Middle frontal gyrus (tissue), 1 donor: ENCODE results near the gene SLC25A42.
"Not testable (repeated sequence)": the region's sequence is repeated elsewhere in the genome, so short reads cannot be mapped to it uniquely, and the experiment has no call there.

Source experiments
- DNase-seq: peaks from one replicate; pipeline ENCODE4 v3.0.0-alpha.2; 2015; ENCODE audit warnings: low spot score; ENCODE audit errors: extremely low spot score

The SLC25A42 gene

GRCh38 chr19:19068659-19069654, 5.2 kb downstream of the SLC25A42 start:
- DNase-seq, result no peak

- no peak for DNase-seq
Observed at GRCh38 chr19:19071897-19072296, 8.1 kb downstream of the SLC25A42 start.

- no peak for DNase-seq
Observed at GRCh38 chr19:19074196-19074882, 10.5 kb downstream of the SLC25A42 start.

DNA sequence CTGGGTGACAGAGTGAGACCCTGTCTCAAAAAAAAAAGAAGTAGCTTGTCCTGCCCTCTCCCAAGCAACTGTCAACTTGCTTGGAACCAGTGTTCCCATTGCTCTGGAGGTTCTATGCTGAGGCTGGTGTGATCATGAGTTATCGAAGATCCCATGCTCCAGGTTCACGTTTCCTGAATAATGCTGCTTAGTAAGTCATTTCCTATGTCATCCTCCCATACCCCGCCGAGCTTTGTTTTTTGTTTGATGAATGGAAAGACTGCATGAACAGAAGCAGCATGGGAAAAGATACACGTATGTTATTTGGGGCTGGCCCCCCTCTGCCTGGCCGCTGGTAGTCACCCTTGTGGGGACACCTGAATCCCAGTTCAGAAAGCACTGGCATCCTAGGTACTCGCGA, 11.3 kb downstream of the SLC25A42 start:
- no peak for DNase-seq

DNA sequence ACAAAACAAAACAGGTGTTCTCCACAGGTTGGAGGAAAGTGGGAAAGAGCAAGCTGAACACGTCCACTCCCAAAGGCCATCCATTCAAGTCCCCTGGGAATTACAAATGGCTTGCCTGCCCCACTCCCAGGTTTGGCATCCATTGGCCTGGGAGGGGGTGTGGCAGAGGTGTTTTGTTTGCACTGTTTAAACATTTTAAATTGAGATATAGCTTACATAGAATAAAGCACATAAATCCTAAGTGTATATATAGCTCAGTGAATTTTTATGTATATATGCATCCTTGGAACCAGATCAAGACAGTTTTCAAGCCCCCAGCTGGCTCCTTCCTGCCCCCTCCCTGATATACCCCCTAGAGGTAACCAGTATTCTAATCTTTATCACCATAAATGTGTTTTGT, 12.7 kb downstream of the SLC25A42 start:
- no peak for DNase-seq

DNA sequence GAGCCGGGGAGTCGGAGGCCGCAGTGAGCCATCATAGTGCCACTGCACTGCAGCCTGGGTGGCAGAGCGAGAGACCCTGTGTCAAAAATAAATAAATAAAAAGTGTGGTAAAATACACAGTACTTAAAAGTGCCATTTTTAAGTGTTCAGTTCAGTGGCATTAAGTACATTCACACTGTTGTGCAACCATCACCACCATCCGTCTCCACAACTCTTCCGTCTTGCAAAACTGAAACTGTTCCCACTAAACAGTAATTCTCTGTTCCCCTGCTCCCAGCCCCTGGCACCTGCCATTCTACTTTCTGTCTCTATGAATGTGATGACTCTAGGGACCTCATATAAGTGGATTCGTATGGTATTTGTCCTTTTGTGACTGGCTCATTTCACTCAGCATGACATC, 13.3 kb downstream of the SLC25A42 start:
- DNase-seq, result no peak

DNA sequence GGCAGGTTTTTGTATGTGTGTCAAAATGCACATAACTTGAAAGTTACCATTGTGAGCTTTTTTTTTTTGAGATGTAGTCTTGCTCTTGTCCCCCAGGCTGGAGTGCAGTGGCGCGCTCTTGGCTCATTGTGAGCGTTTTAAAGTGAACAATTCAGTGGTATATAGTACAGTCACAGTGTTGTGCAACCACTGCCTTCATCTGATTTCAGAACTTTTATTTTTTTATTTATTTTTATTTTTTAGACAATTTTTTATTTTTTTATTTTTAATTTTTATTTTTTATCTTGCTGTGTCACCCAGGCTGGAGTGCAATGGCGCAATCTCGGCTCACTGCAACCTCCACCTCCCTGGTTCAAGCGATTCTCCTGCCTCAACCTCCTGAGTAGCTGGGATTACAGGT, 15.0 kb downstream of the SLC25A42 start:
- no peak for DNase-seq

GRCh38 chr19:19079571-19079970, 15.8 kb downstream of the SLC25A42 start:
- DNase-seq, result no peak

- no peak for DNase-seq
Observed at GRCh38 chr19:19081642-19082151, 17.9 kb downstream of the SLC25A42 start.

DNA sequence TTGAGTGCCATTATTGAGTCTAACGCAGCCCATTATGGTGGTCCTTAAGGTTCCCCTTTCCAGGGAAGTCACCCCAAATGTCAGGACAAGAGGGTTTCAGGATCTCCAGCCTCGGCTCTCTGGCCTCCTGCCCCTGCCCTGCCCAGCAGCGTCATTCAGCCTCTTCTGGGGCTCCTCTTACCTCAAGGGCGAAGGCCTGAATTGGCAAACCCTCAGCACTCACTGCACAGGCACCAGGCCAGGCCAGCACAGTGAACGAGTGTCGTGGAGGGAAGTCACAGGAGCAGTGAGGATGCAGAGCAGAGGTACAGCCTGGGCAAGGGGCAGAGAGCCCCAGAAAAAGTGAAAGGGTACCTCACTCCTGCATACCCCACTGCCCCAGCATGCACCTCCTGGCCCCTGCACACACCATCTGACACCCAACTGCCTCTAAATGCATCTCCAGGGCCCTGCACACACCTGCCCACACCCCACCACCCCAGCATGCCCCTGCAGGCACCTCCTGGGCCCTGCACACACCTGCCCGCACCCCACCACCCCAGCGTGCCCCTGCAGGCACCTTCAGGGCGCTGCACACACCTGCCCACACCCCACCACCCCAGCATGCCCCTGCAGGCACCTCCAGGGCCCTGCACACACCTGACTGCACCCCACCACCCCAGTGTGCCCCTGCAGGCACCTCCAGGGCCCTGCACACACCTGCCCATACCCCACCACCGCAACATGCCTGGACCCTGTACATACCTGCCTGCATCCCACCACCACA, 19.8 kb downstream of the SLC25A42 start:
- no peak for DNase-seq

DNA sequence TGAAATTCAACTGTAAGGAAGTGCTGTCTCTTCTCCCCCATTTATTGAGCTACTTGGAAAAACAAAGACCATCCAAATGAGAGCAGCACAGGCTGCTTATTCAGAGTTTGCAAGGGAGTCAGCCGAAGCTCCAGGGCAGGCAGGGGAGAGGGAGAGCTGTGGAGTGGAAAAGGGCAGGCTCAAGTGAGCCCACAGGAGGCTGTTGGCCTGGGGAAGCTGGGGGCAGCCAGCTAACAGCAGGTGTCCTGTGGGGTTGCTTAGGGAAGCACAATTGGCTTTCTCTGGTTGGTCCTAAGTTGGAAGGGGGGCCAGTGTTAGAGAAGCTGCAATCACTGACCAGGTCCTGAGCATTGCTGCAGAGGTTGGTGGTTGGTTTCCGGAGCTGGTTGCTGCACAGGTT, 23.9 kb downstream of the SLC25A42 start:
- DNase-seq, result no peak

DNA sequence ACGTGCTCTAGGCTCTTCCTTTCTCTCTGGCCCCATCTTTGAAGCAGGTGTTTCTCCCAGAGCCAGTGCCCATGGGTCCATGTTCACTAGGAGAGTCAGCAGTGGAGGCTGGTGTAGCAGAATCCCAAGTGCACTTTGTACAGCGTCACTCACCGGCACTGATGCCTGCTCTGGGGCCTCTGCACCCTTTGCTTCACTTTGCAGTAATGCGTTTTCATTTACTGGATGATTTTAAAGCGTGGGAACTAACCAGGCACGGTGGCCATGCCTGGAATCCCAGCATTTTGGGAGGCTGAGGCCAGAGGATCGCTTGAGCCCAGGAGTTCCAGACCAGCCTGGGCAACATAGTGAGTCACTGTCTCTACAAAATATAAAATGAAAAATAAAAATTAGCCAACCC, 30.7 kb downstream of the SLC25A42 start:
- DNase-seq, result no peak

DNA sequence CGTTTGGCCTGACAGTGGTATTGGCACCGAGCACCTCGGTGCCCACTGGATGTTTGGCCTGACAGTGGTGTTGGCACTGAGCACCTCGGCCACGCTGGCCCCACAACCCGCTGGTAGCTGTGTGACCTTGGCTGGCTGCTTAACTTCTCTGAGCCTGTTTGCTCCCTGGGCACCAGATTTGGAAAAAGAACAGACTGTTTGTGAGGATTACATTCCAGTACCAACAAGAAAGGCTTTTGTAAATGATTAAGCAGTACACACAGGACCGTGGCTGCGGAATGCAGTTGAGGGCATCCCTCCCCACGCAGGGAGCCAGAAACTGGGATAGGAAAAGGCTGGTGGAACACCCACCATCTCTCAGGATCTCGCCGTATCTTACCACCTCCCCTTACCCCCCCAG, 31.9 kb downstream of the SLC25A42 start:
- DNase-seq, result no peak

DNA sequence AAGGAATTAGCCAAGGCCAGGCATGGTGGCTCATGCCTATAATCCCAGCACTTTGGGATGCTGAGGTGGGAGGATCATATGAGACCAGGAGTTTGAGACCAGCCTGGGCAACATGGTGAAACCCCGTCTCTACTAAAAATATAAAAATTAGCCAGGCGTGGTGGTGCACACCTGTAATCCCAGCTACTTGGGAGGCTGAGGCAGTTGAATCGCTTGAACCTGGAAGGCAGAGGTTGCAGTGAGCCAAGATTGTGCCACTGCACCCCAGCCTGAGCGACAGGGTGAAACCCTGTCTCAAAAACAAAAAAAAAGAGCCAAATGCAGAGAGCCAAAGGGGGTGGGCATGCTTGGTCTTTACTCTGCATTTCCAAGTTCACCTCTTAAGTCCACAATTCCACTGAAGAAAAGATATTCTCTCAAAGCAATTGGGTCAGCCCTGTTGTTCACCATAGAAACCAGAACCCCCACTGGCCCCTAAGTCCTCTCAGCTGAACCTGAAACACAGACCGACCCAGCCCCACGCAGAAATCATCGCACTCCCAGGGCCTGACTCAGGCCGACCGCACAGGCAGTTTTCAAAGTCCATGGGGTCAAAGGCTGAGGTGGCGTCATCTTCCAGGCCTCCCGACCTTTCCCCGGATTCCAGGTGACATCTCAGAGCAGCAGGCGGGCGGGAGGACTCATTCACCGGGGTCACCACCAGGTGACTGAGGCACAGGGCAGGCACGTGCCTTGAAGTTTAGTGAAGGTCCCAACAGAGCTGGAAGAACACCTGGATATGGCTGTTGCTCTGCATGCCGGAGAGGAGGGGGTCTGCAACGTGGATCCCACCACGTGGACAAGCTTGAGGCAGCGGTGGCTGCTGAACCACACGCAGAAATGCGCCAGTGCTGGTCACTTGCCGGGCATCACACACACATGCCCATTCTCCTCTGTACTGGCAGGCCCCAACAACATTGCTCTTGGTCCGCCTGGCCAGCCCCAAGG, 33.1 kb downstream of the SLC25A42 start:
- no peak for DNase-seq

- DNase-seq, result no peak
Observed at GRCh38 chr19:19098084-19098702, 34.4 kb downstream of the SLC25A42 start.

- DNase-seq, result no peak
Observed at GRCh38 chr19:19098703-19099632, 35.2 kb downstream of the SLC25A42 start.

DNA sequence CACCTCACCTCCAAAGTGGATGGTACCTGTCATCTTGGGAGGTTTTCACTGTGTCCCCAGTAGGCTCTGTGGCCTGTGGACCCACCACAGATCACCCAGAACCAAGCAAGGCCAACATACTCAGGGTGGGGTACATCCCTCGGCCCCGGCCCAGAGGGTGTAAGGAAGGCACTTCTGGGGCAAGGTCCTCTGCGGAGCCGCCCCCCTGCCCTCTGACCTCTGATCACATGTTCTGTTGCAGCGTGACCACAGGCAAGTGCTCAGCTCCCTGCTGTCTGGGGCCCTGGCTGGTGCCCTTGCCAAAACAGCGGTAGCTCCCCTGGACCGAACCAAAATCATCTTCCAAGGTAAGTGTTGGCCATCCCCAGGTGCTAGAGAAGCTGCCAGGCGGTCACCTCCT, 37.7 kb downstream of the SLC25A42 start:
- DNase-seq, result no peak

- not testable (repeated sequence) for DNase-seq
Observed at GRCh38 chr19:19102566-19102965, 38.8 kb downstream of the SLC25A42 start.

- DNase-seq, result no peak
Observed at GRCh38 chr19:19103167-19103566, 39.4 kb downstream of the SLC25A42 start.
